OCI-M2 (cell line): ENCODE measurements around the gene EVC.

ENCODE experiments used
- DNase-seq: peaks from one replicate; lab custom pipeline; 2025; ENCODE audit not compliant: unreplicated experiment; lab: John Stamatoyannopoulos, UW

Gene EVC

GRCh38 chr4:5783486-5783885 is 72.5 kb downstream of the EVC start:
- no peak for DNase-seq

- no peak for DNase-seq
Measured at GRCh38 chr4:5784021-5784420, 73.0 kb downstream of the EVC start.

- no peak for DNase-seq
Measured at GRCh38 chr4:5784960-5785611, 74.1 kb downstream of the EVC start.

GRCh38 chr4:5785806-5786680 is 75.0 kb downstream of the EVC start:
- no peak for DNase-seq

- no peak for DNase-seq
Measured at GRCh38 chr4:5787311-5787710, 76.3 kb downstream of the EVC start.

- no peak for DNase-seq
Measured at GRCh38 chr4:5788144-5788543, 77.1 kb downstream of the EVC start.

- no peak for DNase-seq
Measured at GRCh38 chr4:5789141-5789540, 78.1 kb downstream of the EVC start.

GRCh38 chr4:5790546-5790857 is 79.5 kb downstream of the EVC start:
- no peak for DNase-seq

- no peak for DNase-seq
Measured at GRCh38 chr4:5791654-5792053, 80.7 kb downstream of the EVC start.

GRCh38 chr4:5793514-5793913 is 82.5 kb downstream of the EVC start:
- DNase-seq: no peak

GRCh38 chr4:5795580-5795979 is 84.6 kb downstream of the EVC start:
- no peak for DNase-seq

- DNase-seq: no peak
Measured at GRCh38 chr4:5796976-5797375, 86.0 kb downstream of the EVC start.

GRCh38 chr4:5797866-5798265 is 86.9 kb downstream of the EVC start:
- DNase-seq: no peak

- no peak for DNase-seq
Measured at GRCh38 chr4:5798462-5798861, 87.5 kb downstream of the EVC start.

GRCh38 chr4:5798946-5799345 is 87.9 kb downstream of the EVC start:
- no peak for DNase-seq

GRCh38 chr4:5799406-5799805 is 88.4 kb downstream of the EVC start:
- no peak for DNase-seq

- DNase-seq: no peak
Measured at GRCh38 chr4:5800496-5800895, 89.5 kb downstream of the EVC start.

GRCh38 chr4:5801696-5802095 is 90.7 kb downstream of the EVC start:
- DNase-seq: no peak

GRCh38 chr4:5802565-5802964 is 91.6 kb downstream of the EVC start:
- no peak for DNase-seq

GRCh38 chr4:5804656-5805055 is 93.7 kb downstream of the EVC start:
- no peak for DNase-seq

- DNase-seq: no peak
Measured at GRCh38 chr4:5805270-5805669, 94.3 kb downstream of the EVC start.

GRCh38 chr4:5808081-5808741 is 97.2 kb downstream of the EVC start:
- DNase-seq: no peak
